K562 (cell line): ENCODE data around the gene PRPF6. TPM values are rescaled to one million over a fixed set of nuclear protein-coding genes. Genes with fewer than 3 reads are reported as not detected.

Experiments
- ARID3A ChIP-seq: IDR thresholded peaks from 2 replicates; pipeline ENCODE4 v1.6.1; 2012; ENCODE audit warnings: low read depth, low read length, improper control_type of control experiment, borderline replicate concordance
- CBX2 ChIP-seq: fragments of 200-600 bp; sonication (generic); IDR thresholded peaks from one replicate; pipeline ENCODE4 v1.6.1; 2012; ENCODE audit warnings: mild to moderate bottlenecking, low read length, inconsistent platforms; ENCODE audit not compliant: insufficient read depth, poor library complexity, severe bottlenecking
- CC2D1A ChIP-seq: fragments of 450-650 bp; IDR thresholded peaks from 2 replicates; pipeline ENCODE4 v1.6.1; 2017; ENCODE audit warnings: mild to moderate bottlenecking
- ESRRB ChIP-seq: fragments of 250-450 bp; sonication (Bioruptor Pico); IDR thresholded peaks from 2 replicates; pipeline ENCODE4 v1.5.0; 2020; ENCODE audit warnings: mild to moderate bottlenecking, moderate library complexity, borderline replicate concordance
- FOXJ2 ChIP-seq: fragments of 200-800 bp; sonication (Bioruptor generic); IDR thresholded peaks from 2 replicates; pipeline ENCODE4 v1.6.1; 2016; ENCODE audit warnings: missing genetic modification characterization, missing compliant biosample characterization
- HOXB6 ChIP-seq: fragments of 250-450 bp; sonication (Bioruptor Pico); IDR thresholded peaks from 2 replicates; pipeline ENCODE4 v1.5.1; 2022; ENCODE audit warnings: mild to moderate bottlenecking, borderline replicate concordance
- ILK ChIP-seq: fragments of 450-650 bp; IDR thresholded peaks from 2 replicates; pipeline ENCODE4 v1.6.1; 2016; ENCODE audit warnings: missing genetic modification characterization, low read depth, mild to moderate bottlenecking, missing compliant biosample characterization, moderate library complexity, borderline replicate concordance
- NR2C2 ChIP-seq, 2 experiments: fragments of 200-800 bp in 1 of 2; sonication (Bioruptor generic) in 1 of 2; sonication (generic) in 1 of 2; formaldehyde crosslinking in 1 of 2; IDR thresholded peaks; 2 replicates each; pipeline versions ENCODE4 v1.6.1 to v1.8.0; 2016 to 2022; ENCODE audit warnings: mild to moderate bottlenecking in 1 of 2, missing compliant biosample characterization in 1 of 2, missing genetic modification characterization in 1 of 2, missing genetic modification reagents in 1 of 2
- PHB ChIP-seq: fragments of 250-450 bp; sonication (Bioruptor Pico); IDR thresholded peaks from 2 replicates; pipeline ENCODE4 v1.5.0; 2021
- RB1 ChIP-seq: fragments of 450-650 bp; IDR thresholded peaks from 2 replicates; pipeline ENCODE4 v1.6.1; 2017; ENCODE audit warnings: low read depth, mild to moderate bottlenecking
- RNF219 ChIP-seq: fragments of 250-450 bp; sonication (Bioruptor Pico); IDR thresholded peaks from 2 replicates; pipeline ENCODE4 v1.5.0; 2022; ENCODE audit warnings: mild to moderate bottlenecking
- SMAD4 ChIP-seq: fragments of 250-450 bp; sonication (Bioruptor Pico); conservative IDR thresholded peaks from 2 replicates; pipeline ENCODE4 v1.8.0; 2021; ENCODE audit warnings: inconsistent platforms, mild to moderate bottlenecking, moderate library complexity
- SOX6 ChIP-seq: fragments of 450-650 bp; IDR thresholded peaks from 2 replicates; pipeline ENCODE4 v1.6.1; 2014; ENCODE audit warnings: mild to moderate bottlenecking
- SRSF3 ChIP-seq: fragments of 200-400 bp; formaldehyde crosslinking; IDR thresholded peaks from 2 replicates; pipeline ENCODE4 v1.6.1; 2016; ENCODE audit warnings: mild to moderate bottlenecking, low read length, moderate library complexity; ENCODE audit not compliant: insufficient read depth
- TBL1XR1 ChIP-seq, 2 experiments: IDR thresholded peaks; 2 replicates each; pipeline ENCODE4 v1.6.1; 2012; ENCODE audit warnings: improper control_type of control experiment in 2 of 2, low read length in 2 of 2, mild to moderate bottlenecking in 1 of 2
- ZBTB12 ChIP-seq: fragments of 250-450 bp; sonication (Bioruptor Pico); IDR thresholded peaks from 2 replicates; pipeline ENCODE4 v1.4.0; 2020
- ZHX1 ChIP-seq: fragments of 150-350 bp; conservative IDR thresholded peaks from 2 replicates; pipeline ENCODE4 v1.6.1; 2014; ENCODE audit warnings: low read length
- ZNF133 ChIP-seq: fragments of 250-450 bp; sonication (Bioruptor Pico); IDR thresholded peaks from 2 replicates; pipeline ENCODE4 v1.4.0; 2020; ENCODE audit warnings: mild to moderate bottlenecking
- ZNF696 ChIP-seq: fragments of 250-450 bp; sonication (Bioruptor Pico); conservative IDR thresholded peaks from 2 replicates; pipeline ENCODE4 v1.4.0; 2020; ENCODE audit warnings: mild to moderate bottlenecking, moderate library complexity
- polyA plus RNA-seq, 8 experiments: library from polyadenylated mRNA; depleted of rRNA in 4 of 8; stranded (reverse) in 5 of 8; unstranded in 3 of 8; fragments of >200 nt; fragmentation: Nextera tagmentation in 2 of 8; fragmentation: Illumina TruSeq in 1 of 8; extraction: Ambion mirVana in 2 of 8; extraction: Trizol in 1 of 8; gene quantifications; 2 replicates each; pipeline versions ENCODE4 v1.2.1 to v1.2.3, GENCODE V29; 2011 to 2014; ENCODE audit warnings: inconsistent platforms in 1 of 8, missing spikeins in 1 of 8
- total RNA-seq, 7 experiments: library from RNA; depleted of rRNA in 6 of 7; stranded (reverse); fragments of >200 nt in 6 of 7; fragmentation: Illumina TruSeq in 2 of 7; extraction: Trizol in 2 of 7; gene quantifications; 2 replicates each; pipeline versions ENCODE4 v1.2.1 to v1.2.3, GENCODE V29; 2011 to 2021; ENCODE audit warnings: low replicate concordance in 1 of 7

The PRPF6 gene
- total and polyA plus RNA-seq, 9 of the 15 experiments (the other 6 are each of a cell fraction or from before 2014, with no cell fraction given): 4.2 to 83.2 (median 59.9) TPM

GRCh38 chr20:63978319-63979228, 2.4 kb upstream of the PRPF6 start (continued):
- TF ChIP-seq ZHX1 (no peak), SOX6 (no peak), RNF219 (no peak), ARID3A (no peak), ZNF696 (CRISPR knock-in tag) (no peak), ZBTB12 (CRISPR knock-in tag) (no peak), NR2C2 (CRISPR knock-in tag; IDR thresholded peaks at IDR 0.05) (no peak), NR2C2 (tag; IDR thresholded peaks at IDR 0.05) (0 out of 2 replicates have a peak, but pooled peaks have one; percentile 34), TBL1XR1 (IDR thresholded peaks at IDR 0.05; ENCODE audit: low read length in 2 of 2) (no peak), SMAD4 (CRISPR knock-in tag) (peak; percentile 70), RB1 (0 out of 2 replicates have a peak, but pooled peaks have one; percentile 28), ILK (tag) (no peak), PHB (CRISPR knock-in tag) (no peak), CC2D1A (no peak), FOXJ2 (tag) (no peak), ESRRB (CRISPR knock-in tag) (no peak), HOXB6 (no peak), CBX2 (no peak), SRSF3 (no peak), ZNF133 (CRISPR knock-in tag) (no peak)
